ENCODE results near the gene SUGCT.

DNA sequence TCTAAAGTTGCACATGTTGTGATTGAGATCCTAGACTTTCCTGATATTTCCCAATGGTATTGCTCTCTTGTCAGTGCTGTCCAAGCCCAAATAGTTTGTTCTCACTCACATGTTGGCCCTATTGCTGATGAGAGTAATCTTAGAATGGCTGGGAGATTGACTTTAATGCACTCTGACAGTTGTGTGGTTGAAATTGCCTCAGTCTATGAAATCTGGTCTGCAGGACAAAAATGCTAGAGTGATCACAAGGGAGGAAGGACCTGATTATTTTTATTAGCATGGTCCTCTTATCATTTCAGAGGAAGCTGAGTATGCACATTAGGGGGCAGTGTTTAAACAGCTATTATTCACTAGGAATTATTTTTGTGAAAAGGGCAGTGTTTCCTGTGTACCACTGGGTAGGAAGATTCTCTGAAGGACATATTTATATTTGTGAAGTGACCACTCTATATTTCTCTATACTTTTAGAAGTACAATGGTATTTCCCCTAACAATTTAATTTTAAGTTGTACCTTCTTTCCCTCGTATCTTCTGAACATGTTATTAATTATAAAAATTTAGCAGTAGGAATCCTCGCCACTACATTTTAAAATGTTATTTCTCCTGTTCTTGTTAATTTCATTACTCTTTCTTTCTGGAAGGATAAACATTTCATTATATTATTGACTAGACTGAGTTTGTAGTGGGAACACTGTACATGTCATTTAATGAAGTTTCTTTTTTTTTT is 64.4 kb downstream of the SUGCT start:
- TF ChIP-seq, protein P1, sequence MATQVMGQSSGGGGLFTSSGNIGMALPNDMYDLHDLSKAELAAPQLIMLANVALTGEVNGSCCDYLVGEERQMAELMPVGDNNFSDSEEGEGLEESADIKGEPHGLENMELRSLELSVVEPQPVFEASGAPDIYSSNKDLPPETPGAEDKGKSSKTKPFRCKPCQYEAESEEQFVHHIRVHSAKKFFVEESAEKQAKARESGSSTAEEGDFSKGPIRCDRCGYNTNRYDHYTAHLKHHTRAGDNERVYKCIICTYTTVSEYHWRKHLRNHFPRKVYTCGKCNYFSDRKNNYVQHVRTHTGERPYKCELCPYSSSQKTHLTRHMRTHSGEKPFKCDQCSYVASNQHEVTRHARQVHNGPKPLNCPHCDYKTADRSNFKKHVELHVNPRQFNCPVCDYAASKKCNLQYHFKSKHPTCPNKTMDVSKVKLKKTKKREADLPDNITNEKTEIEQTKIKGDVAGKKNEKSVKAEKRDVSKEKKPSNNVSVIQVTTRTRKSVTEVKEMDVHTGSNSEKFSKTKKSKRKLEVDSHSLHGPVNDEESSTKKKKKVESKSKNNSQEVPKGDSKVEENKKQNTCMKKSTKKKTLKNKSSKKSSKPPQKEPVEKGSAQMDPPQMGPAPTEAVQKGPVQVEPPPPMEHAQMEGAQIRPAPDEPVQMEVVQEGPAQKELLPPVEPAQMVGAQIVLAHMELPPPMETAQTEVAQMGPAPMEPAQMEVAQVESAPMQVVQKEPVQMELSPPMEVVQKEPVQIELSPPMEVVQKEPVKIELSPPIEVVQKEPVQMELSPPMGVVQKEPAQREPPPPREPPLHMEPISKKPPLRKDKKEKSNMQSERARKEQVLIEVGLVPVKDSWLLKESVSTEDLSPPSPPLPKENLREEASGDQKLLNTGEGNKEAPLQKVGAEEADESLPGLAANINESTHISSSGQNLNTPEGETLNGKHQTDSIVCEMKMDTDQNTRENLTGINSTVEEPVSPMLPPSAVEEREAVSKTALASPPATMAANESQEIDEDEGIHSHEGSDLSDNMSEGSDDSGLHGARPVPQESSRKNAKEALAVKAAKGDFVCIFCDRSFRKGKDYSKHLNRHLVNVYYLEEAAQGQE (IDR thresholded peaks at IDR 0.05; ENCODE audit: insufficient replicate concordance, low read depth) = no peak
- TF ChIP-seq, protein P2, sequence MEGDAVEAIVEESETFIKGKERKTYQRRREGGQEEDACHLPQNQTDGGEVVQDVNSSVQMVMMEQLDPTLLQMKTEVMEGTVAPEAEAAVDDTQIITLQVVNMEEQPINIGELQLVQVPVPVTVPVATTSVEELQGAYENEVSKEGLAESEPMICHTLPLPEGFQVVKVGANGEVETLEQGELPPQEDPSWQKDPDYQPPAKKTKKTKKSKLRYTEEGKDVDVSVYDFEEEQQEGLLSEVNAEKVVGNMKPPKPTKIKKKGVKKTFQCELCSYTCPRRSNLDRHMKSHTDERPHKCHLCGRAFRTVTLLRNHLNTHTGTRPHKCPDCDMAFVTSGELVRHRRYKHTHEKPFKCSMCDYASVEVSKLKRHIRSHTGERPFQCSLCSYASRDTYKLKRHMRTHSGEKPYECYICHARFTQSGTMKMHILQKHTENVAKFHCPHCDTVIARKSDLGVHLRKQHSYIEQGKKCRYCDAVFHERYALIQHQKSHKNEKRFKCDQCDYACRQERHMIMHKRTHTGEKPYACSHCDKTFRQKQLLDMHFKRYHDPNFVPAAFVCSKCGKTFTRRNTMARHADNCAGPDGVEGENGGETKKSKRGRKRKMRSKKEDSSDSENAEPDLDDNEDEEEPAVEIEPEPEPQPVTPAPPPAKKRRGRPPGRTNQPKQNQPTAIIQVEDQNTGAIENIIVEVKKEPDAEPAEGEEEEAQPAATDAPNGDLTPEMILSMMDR (IDR thresholded peaks at IDR 0.05; ENCODE audit: insufficient read depth, low read length) = no peak
- no peak for TF ChIP-seq POLR2AphosphoS5 (IDR thresholded peaks at IDR 0.05; ENCODE audit: low read depth)
- no peak for TF ChIP-seq GABPA (IDR thresholded peaks at IDR 0.05; ENCODE audit: low read depth)
- no peak for TF ChIP-seq SPI1 (IDR thresholded peaks at IDR 0.05; ENCODE audit: borderline replicate concordance, low read depth)
